ENCODE measurements around the gene ZW10. TPM values are rescaled to one million over a fixed set of nuclear protein-coding genes. Genes with fewer than 3 reads are reported as not detected.

ZW10 gene
- total and polyA plus RNA-seq, 2 of the 13 experiments (the other 11 are each of a cell fraction or from before 2014, with no cell fraction given), result 5.8 to 31.3 TPM

- FAIRE-seq (no peak), DNase-seq (ENCODE audit: low spot score) (no peak), ATAC-seq (no peak)
- Histone ChIP-seq H3K27ac (ENCODE audit: extremely low read length, insufficient read depth, low read length) (no peak overlapping the region), H3K9me3 (ENCODE audit: low read length) (no peaks in the 10 kb centered on the region), H3K79me2 (ENCODE audit: insufficient read depth, low read length) (no peaks in the 10 kb centered on the region), H2AFZ (ENCODE audit: low read length) (no peak overlapping the region), H3K4me2 (ENCODE audit: low read depth, low read length) (no peak overlapping the region), H4K20me1 (ENCODE audit: insufficient read depth, low read length) (no peaks in the 10 kb centered on the region), H3K27me3 (ENCODE audit: control insufficient read depth in 1 of 2, insufficient read depth in 2 of 2, low read length in 2 of 2) (no peaks in the 10 kb centered on the region), H3K36me3 (replicated peaks in 1 of 2; ENCODE audit: control insufficient read depth in 1 of 2, insufficient read depth in 2 of 2, low read length in 2 of 2) (no peaks in the 10 kb centered on the region), H3K4me1 (ENCODE audit: insufficient read depth, low read length) (no peaks in the 10 kb centered on the region), H3K4me3 (replicated peaks in 1 of 3; ENCODE audit: insufficient read depth in 1 of 3, low read depth in 2 of 3, low read length in 3 of 3) (no peak overlapping the region), H3K9ac (ENCODE audit: insufficient read depth, low read depth, low read length) (no peak overlapping the region)
- 92% methylated on average over 1 of the region's 1 CpG for WGBS (ENCODE audit: low lambda C conversion rate)
- TF ChIP-seq ZNF761 (CRISPR knock-in tag; conservative IDR thresholded peaks at IDR 0.05) (no peak), ZNF549 (CRISPR knock-in tag; IDR thresholded peaks at IDR 0.05) (no peak), NFIC (IDR thresholded peaks at IDR 0.05; ENCODE audit: low read length) (no peak), ZNF317 (CRISPR knock-in tag; IDR thresholded peaks at IDR 0.05) (no peak), ZNF703 (CRISPR knock-in tag; IDR thresholded peaks at IDR 0.05; ENCODE audit: borderline replicate concordance) (no peak), SIX1 (CRISPR knock-in tag; IDR thresholded peaks at IDR 0.05; ENCODE audit: borderline replicate concordance) (no peak), SMC3 (IDR thresholded peaks at IDR 0.05; ENCODE audit: low read length) (no peak), ZNF660 (CRISPR knock-in tag; IDR thresholded peaks at IDR 0.05; ENCODE audit: borderline replicate concordance, low read depth) (no peak), EZH2 (conservative IDR thresholded peaks at IDR 0.05; ENCODE audit: low read depth, low read length) (no peak), ZSCAN25 (CRISPR knock-in tag; IDR thresholded peaks at IDR 0.05) (no peak), BCL6 (CRISPR knock-in tag; IDR thresholded peaks at IDR 0.05) (no peak), ZNF589 (CRISPR knock-in tag; conservative IDR thresholded peaks at IDR 0.05) (no peak), ZNF564 (CRISPR knock-in tag; IDR thresholded peaks at IDR 0.05) (no peak), PAWR (CRISPR knock-in tag; IDR thresholded peaks at IDR 0.05; ENCODE audit: borderline replicate concordance) (no peak), TIGD3 (CRISPR knock-in tag; IDR thresholded peaks at IDR 0.05; ENCODE audit: borderline replicate concordance) (no peak), ZNF569 (CRISPR knock-in tag; IDR thresholded peaks at IDR 0.05; ENCODE audit: borderline replicate concordance) (no peak), USF2 (IDR thresholded peaks at IDR 0.05; ENCODE audit: low read depth, low read length) (no peak), USF2 (CRISPR knock-in tag; IDR thresholded peaks at IDR 0.05; ENCODE audit: borderline replicate concordance) (no peak), ZNF441 (CRISPR knock-in tag; IDR thresholded peaks at IDR 0.05; ENCODE audit: borderline replicate concordance) (no peak), TSC22D2 (CRISPR knock-in tag; IDR thresholded peaks at IDR 0.05; ENCODE audit: borderline replicate concordance) (no peak), TFDP1 (CRISPR knock-in tag; IDR thresholded peaks at IDR 0.05; ENCODE audit: borderline replicate concordance) (no peak)
- no TSS peak for BruUV-seq (replicated peaks)
- in situ Hi-C loops (cut with HindIII; ENCODE audit: extremely low pct_ligation_motif_present, low pct_unique_long_range_greater_than_20kb) (no loop called here), intact Hi-C loops (cut with micrococcal nuclease; ENCODE audit: unreplicated experiment) (no loop called here)
- ChIA-PET CTCF (ENCODE audit: low intra/inter-chr PET ratio, low total read pairs) (no interaction called here), POLR2A (no interaction called here)
Measured at GRCh38 chr11:113715273-113715672, 58.2 kb downstream of the ZW10 start.

Data from HepG2 (cell line).